HCT116 (cell line): ENCODE data around the gene THSD7A. TPM values are rescaled to one million over a fixed set of nuclear protein-coding genes. Genes with fewer than 3 reads are reported as not detected.

Experiments used
- ATAC-seq: fragments of 200-7000 bp; cut with Tn5 transposase; 2 replicates; pipeline ENCODE4 v1.9.1; 2020; ENCODE audit warnings: mild to moderate bottlenecking, moderate library complexity
- BruUV-seq: library from RNA; stranded (reverse); fragments of 400-500 nt; replicated peaks from 2 replicates; lab custom pipeline; 2021; lab: Mats Ljungman, UMichigan
- CTCF ChIA-PET: fragments of 300-600 bp; sonication (Branson Sonifier 250); formaldehyde crosslinking; loops from one replicate; lab custom pipeline; 2021; ENCODE audit warnings: antibody characterized with exemption; lab: Charles Lee
- POLR2A ChIA-PET: fragments of 300-600, 350-600 bp; sonication (Branson Sonifier 250); formaldehyde crosslinking; loops from one replicate; lab custom pipeline; 2021; ENCODE audit warnings: antibody characterized with exemption; lab: Charles Lee
- RAD21 ChIA-PET, 2 experiments: fragments of 300-600 bp; sonication (Branson Sonifier 250); formaldehyde crosslinking; loops; one replicate each; lab custom pipeline; 2023; ENCODE audit warnings: low total read pairs in 2 of 2; ENCODE audit not compliant: uncharacterized antibody in 2 of 2, unreplicated experiment in 2 of 2, low non-redundant PET in 1 of 2; lab: Charles Lee
- DNase-seq: peaks from one replicate; pipeline ENCODE4 v3.0.0-alpha.2; 2010; ENCODE audit warnings: low read depth, low spot score
- H2AFZ ChIP-seq: fragments of 200-600 bp; shearing (Covaris generic), sonication (generic); 2 replicates; pipeline ENCODE4 v1.6.1; 2017; ENCODE audit warnings: low read depth, mixed run types, mixed read lengths, antibody characterized with exemption, low read length; ENCODE audit not compliant: poor library complexity, severe bottlenecking
- H3K27ac ChIP-seq: 2 replicates; pipeline ENCODE4 v1.5.1; 2012; ENCODE audit warnings: low read depth, low read length
- H3K27me3 ChIP-seq: fragments of 200-600 bp; sonication (generic); 2 replicates; pipeline ENCODE4 v1.6.1; 2016; ENCODE audit warnings: mixed run types, low read length, mixed read lengths; ENCODE audit not compliant: insufficient read depth
- H3K36me3 ChIP-seq, 2 experiments: fragments of 200-500 bp in 1 of 2; fragments of 200-600 bp in 1 of 2; sonication (Bioruptor generic) in 1 of 2; sonication (generic) in 1 of 2; 2 replicates each; pipeline versions ENCODE4 v1.5.1 to v1.6.1; 2014 to 2016; ENCODE audit warnings: low read length in 2 of 2, inconsistent platforms in 1 of 2, mixed read lengths in 1 of 2, mixed run types in 1 of 2; ENCODE audit not compliant: insufficient read depth in 2 of 2, control insufficient read depth in 1 of 2
- H3K4me1 ChIP-seq, 2 experiments: fragments of 200-600 bp in 1 of 2; sonication (generic) in 1 of 2; 2 replicates each; pipeline versions ENCODE4 v1.5.1 to v1.6.1; 2012 to 2017; ENCODE audit warnings: low read length in 2 of 2, inconsistent platforms in 1 of 2, mild to moderate bottlenecking in 1 of 2, mixed read lengths in 1 of 2, mixed run types in 1 of 2, moderate library complexity in 1 of 2; ENCODE audit not compliant: insufficient read depth in 2 of 2, control insufficient read depth in 1 of 2
- H3K4me2 ChIP-seq: fragments of 200-600 bp; sonication (generic); 2 replicates; pipeline ENCODE4 v1.6.1; 2017; ENCODE audit warnings: mixed run types, low read length, mixed read lengths
- H3K4me3 ChIP-seq, 2 experiments: fragments of 200-600 bp in 1 of 2; sonication (generic) in 1 of 2; replicated peaks in 1 of 2; 2 replicates each; pipeline ENCODE4 v1.5.1; 2011 to 2016; ENCODE audit warnings: low read length in 2 of 2, control low read depth in 1 of 2, low read depth in 1 of 2, mild to moderate bottlenecking in 1 of 2, mixed read lengths in 1 of 2, mixed run types in 1 of 2
- H3K79me2 ChIP-seq: fragments of 200-600 bp; sonication (generic); 2 replicates; pipeline ENCODE4 v1.6.1; 2017; ENCODE audit warnings: mild to moderate bottlenecking, mixed run types, low read length, moderate library complexity, mixed read lengths; ENCODE audit not compliant: insufficient read depth
- H3K9ac ChIP-seq: fragments of 200-600 bp; sonication (generic); 2 replicates; pipeline ENCODE4 v1.6.1; 2016; ENCODE audit warnings: low read length, mixed read lengths
- H3K9me2 ChIP-seq: fragments of 200-600 bp; sonication (generic), shearing (Covaris generic); 2 replicates; pipeline ENCODE4 v1.6.1; 2017; ENCODE audit warnings: mixed run types, mild to moderate bottlenecking, moderate library complexity; ENCODE audit not compliant: insufficient read depth
- H3K9me3 ChIP-seq, 2 experiments: fragments of 200-500 bp in 1 of 2; fragments of 200-600 bp in 1 of 2; sonication (Bioruptor generic) in 1 of 2; sonication (generic) in 1 of 2; 2 replicates each; pipeline ENCODE4 v1.6.1; 2014 to 2017; ENCODE audit warnings: low read length in 2 of 2, mixed read lengths in 2 of 2, inconsistent platforms in 1 of 2, low read depth in 1 of 2, mild to moderate bottlenecking in 1 of 2, mixed run types in 1 of 2, moderate library complexity in 1 of 2; ENCODE audit not compliant: control insufficient read depth in 1 of 2, insufficient read depth in 1 of 2
- H4K20me1 ChIP-seq: fragments of 200-600 bp; sonication (generic), shearing (Covaris generic); 2 replicates; pipeline ENCODE4 v1.6.1; 2017; ENCODE audit warnings: mixed run types, mild to moderate bottlenecking, moderate library complexity; ENCODE audit not compliant: insufficient read depth
- CEBPB ChIP-seq: IDR thresholded peaks from 2 replicates; pipeline ENCODE4 v1.6.1; 2012; ENCODE audit warnings: low read depth
- CTCF ChIP-seq, 3 experiments: fragments of 200-600 bp in 1 of 3; sonication (generic) in 1 of 3; IDR thresholded peaks in 2 of 3; conservative IDR thresholded peaks in 1 of 3; 2 replicates each; pipeline ENCODE4 v1.5.1; 2012 to 2017; ENCODE audit warnings: low read depth in 2 of 3, low read length in 2 of 3, antibody characterized with exemption in 1 of 3, borderline replicate concordance in 1 of 3, control low read depth in 1 of 3, mild to moderate bottlenecking in 1 of 3, mixed read lengths in 1 of 3, mixed run types in 1 of 3, moderate library complexity in 1 of 3; ENCODE audit not compliant: insufficient read depth in 1 of 3
- EGR1 ChIP-seq: IDR thresholded peaks from 2 replicates; pipeline ENCODE4 v1.6.1; 2012; ENCODE audit warnings: low read depth
- FOSL1 ChIP-seq: IDR thresholded peaks from 2 replicates; pipeline ENCODE4 v1.6.1; 2012; ENCODE audit warnings: low read depth
- ZNF274 ChIP-seq: fragments of 200-500 bp; sonication (Bioruptor generic); IDR thresholded peaks from 2 replicates; pipeline ENCODE4 v1.6.1; 2014; ENCODE audit warnings: mild to moderate bottlenecking, low read depth, low read length, inconsistent platforms
- intact Hi-C: fragments of 100-400 bp; cut with micrococcal nuclease; formaldehyde crosslinking; loops from 2 replicates; pipeline ENCODE4 v1.10.0; 2022
- total RNA-seq: library from RNA; stranded (reverse); gene quantifications from one replicate; pipeline ENCODE4 v1.2.1, GENCODE V29; 2021; ENCODE audit not compliant: unreplicated experiment

Gene THSD7A
- total RNA-seq, 1 experiment from 2014 or later = 0.05 TPM

- POLR2A ChIA-PET = no interaction called here
- Histone ChIP-seq H3K4me3 (peak overlapping the region; percentile 50 to 71), H3K9ac (peak overlapping the region; percentile 48)
These were observed 752 bp downstream of the THSD7A start for GRCh38 chr7:11831156-11831735.

More at GRCh38 chr7:11831156-11831735, 752 bp downstream of the THSD7A start:
- no peaks in the 10 kb centered on the region for H3K36me3 ChIP-seq
- no peak for DNase-seq
- CTCF ChIA-PET = interaction anchor here (1.1 to 1.2 kb wide), 2 partner anchors 404 to 659 kb away, joined by 4 read pairs; no protein-coding TSS in a partner anchor
- no peaks in the 10 kb centered on the region for H4K20me1 ChIP-seq
- RAD21 ChIA-PET = no interaction called here
- peak overlapping the region; percentile 98 for H2AFZ ChIP-seq
- H3K9me2 ChIP-seq = no peaks in the 10 kb centered on the region
- no peak overlapping the region for H3K27ac ChIP-seq
- intact Hi-C loops = loop anchor here (2.0 to 10.0 kb wide), 3 partner anchors 404 to 1434 kb away; no protein-coding TSS in a partner anchor
- BruUV-seq = no TSS peak
- peak overlapping the region; percentile 91 for H3K4me2 ChIP-seq
- peaks cover 0 to 15% of the 10 kb centered on the region in 2 experiments; a peak in 1 of 4 replicates for H3K4me1 ChIP-seq
- H3K79me2 ChIP-seq = no peaks in the 10 kb centered on the region
- TF ChIP-seq CEBPB (no peak), FOSL1 (no peak), CTCF (IDR thresholded peaks at IDR 0.05 in 2 of 3, conservative IDR thresholded peaks at IDR 0.05 in 1 of 3; ENCODE audit: borderline replicate concordance in 1 of 3, insufficient read depth in 1 of 3, low read depth in 2 of 3, low read length in 2 of 3) (no peak), ZNF274 (no peak), EGR1 (no peak)
- TF ChIP-seq, all 23 proteins: peak for 0
- peak; percentile 46 for ATAC-seq
- H3K27me3 ChIP-seq = no peaks in the 10 kb centered on the region
- H3K9me3 ChIP-seq = no peaks in the 10 kb centered on the region
